ENCODE results near the gene CDK19. TPM values are rescaled to one million over a fixed set of nuclear protein-coding genes. Genes with fewer than 3 reads are reported as not detected.

The CDK19 gene
- total and polyA plus RNA-seq, 10 of the 15 experiments (the other 5 are each of a cell fraction or from before 2014, with no cell fraction given): 4.6 to 21.4 (median 12.4) TPM

- no peaks in the 10 kb centered on the region for H4K20me1 ChIP-seq (ENCODE audit: control insufficient read depth, insufficient read depth)
- CTCF ChIA-PET: no interaction called here
- in situ Hi-C loops (cut with MboI) (no loop called here), intact Hi-C loops (cut with micrococcal nuclease; ENCODE audit: unreplicated experiment) (no loop called here)
- TF ChIP-seq SRF (IDR thresholded peaks at IDR 0.05; ENCODE audit: low read depth in 2 of 2, low read length in 2 of 2): no peak
- no peak for TF ChIP-seq BRCA1 (IDR thresholded peaks at IDR 0.05; ENCODE audit: low read depth, low read length)
- TF ChIP-seq IRF3 (IDR thresholded peaks at IDR 0.05): no peak
- TF ChIP-seq KAT2A (conservative IDR thresholded peaks at IDR 0.05; ENCODE audit: control insufficient read depth, low read depth, low read length): no peak
- FAIRE-seq (no peak), DNase-seq (ENCODE audit: low read depth, low spot score) (no peak), ATAC-seq (no peak)
- no TSS peak for BruUV-seq (replicated peaks)
- H3K4me3 ChIP-seq: no peak overlapping the region
- no peaks in the 10 kb centered on the region for H3K4me1 ChIP-seq (ENCODE audit: control insufficient read depth, insufficient read depth, low read length)
- RAD21 ChIA-PET (ENCODE audit: unreplicated experiment): no interaction called here
- H3K79me2 ChIP-seq (ENCODE audit: control insufficient read depth, insufficient read depth, low read length): no peaks in the 10 kb centered on the region
- H3K9me3 ChIP-seq (replicated peaks; ENCODE audit: control insufficient read depth, insufficient read depth, low read length): no peaks in the 10 kb centered on the region
- SMC1A ChIA-PET (ENCODE audit: uncharacterized antibody, unreplicated experiment): no interaction called here
- POLR2A ChIA-PET: no interaction called here
- H3K27ac ChIP-seq (ENCODE audit: control insufficient read depth, insufficient read depth): no peak overlapping the region
- 74% methylated on average over 6 of the region's 6 CpGs for WGBS (ENCODE audit: insufficient coverage, insufficient replicate concordance, low lambda C conversion rate, missing lambda C conversion rate)
- no peak overlapping the region for H3K9ac ChIP-seq (ENCODE audit: control insufficient read depth, insufficient read depth, low read length)
- no peaks in the 10 kb centered on the region for H3K27me3 ChIP-seq (replicated peaks in 1 of 2; ENCODE audit: control insufficient read depth in 2 of 2, insufficient read depth in 2 of 2, low read length in 1 of 2)
- no peak overlapping the region for H2AFZ ChIP-seq (ENCODE audit: control insufficient read depth, low read depth, low read length)
- H3K4me2 ChIP-seq (ENCODE audit: control insufficient read depth, insufficient read depth): no peak overlapping the region
- H3K36me3 ChIP-seq (ENCODE audit: control insufficient read depth in 2 of 2, insufficient read depth in 2 of 2, low read length in 1 of 2): no peaks in the 10 kb centered on the region
These were observed 18.6 kb upstream of the CDK19 start for GRCh38 chr6:110833831-110834230.

- CTCF ChIA-PET: no interaction called here
These were observed 16.1 kb upstream of the CDK19 start for GRCh38 chr6:110831405-110831804.

More at GRCh38 chr6:110831405-110831804, 16.1 kb upstream of the CDK19 start:
- H3K9me3 ChIP-seq (replicated peaks; ENCODE audit: control insufficient read depth, insufficient read depth, low read length): no peaks in the 10 kb centered on the region
- ATAC-seq (no peak), FAIRE-seq (no peak), DNase-seq (ENCODE audit: low read depth, low spot score) (no peak)
- no peaks in the 10 kb centered on the region for H3K79me2 ChIP-seq (ENCODE audit: control insufficient read depth, insufficient read depth, low read length)
- 97% methylated on average over 6 of the region's 6 CpGs for WGBS (ENCODE audit: insufficient coverage, insufficient replicate concordance, low lambda C conversion rate, missing lambda C conversion rate)
- no peaks in the 10 kb centered on the region for H4K20me1 ChIP-seq (ENCODE audit: control insufficient read depth, insufficient read depth)
- no peak for TF ChIP-seq KLF5 (IDR thresholded peaks at IDR 0.05; ENCODE audit: partially characterized antibody)
- TF ChIP-seq RAD51 (IDR thresholded peaks at IDR 0.05): no peak
- no peak for TF ChIP-seq MXI1 (IDR thresholded peaks at IDR 0.05; ENCODE audit: low read depth, low read length)
- no peak for TF ChIP-seq STAT1 (conservative IDR thresholded peaks at IDR 0.05)
- no peak for TF ChIP-seq E2F8 (IDR thresholded peaks at IDR 0.05; ENCODE audit: low read depth, partially characterized antibody)
- TF ChIP-seq IRF4 (IDR thresholded peaks at IDR 0.05; ENCODE audit: low read depth, low read length): no peak
- TF ChIP-seq BCL11A (IDR thresholded peaks at IDR 0.05; ENCODE audit: low read depth, low read length): no peak
- no peak for TF ChIP-seq FOXM1 (IDR thresholded peaks at IDR 0.05; ENCODE audit: low read depth, low read length)
- TF ChIP-seq EZH2 (IDR thresholded peaks at IDR 0.05; ENCODE audit: borderline replicate concordance, control insufficient read depth, low read depth, low read length): no peak
- no peak for TF ChIP-seq SRF (IDR thresholded peaks at IDR 0.05; ENCODE audit: low read depth in 2 of 2, low read length in 2 of 2)
- no peak for TF ChIP-seq CBX3 (IDR thresholded peaks at IDR 0.05; ENCODE audit: borderline replicate concordance, low read depth)
- no peak for TF ChIP-seq TCF3 (IDR thresholded peaks at IDR 0.05; ENCODE audit: borderline replicate concordance, insufficient read depth, low read depth, low read length)
- no peak overlapping the region for H3K4me2 ChIP-seq (ENCODE audit: control insufficient read depth, insufficient read depth)
- H3K36me3 ChIP-seq (ENCODE audit: control insufficient read depth in 2 of 2, insufficient read depth in 2 of 2, low read length in 1 of 2): no peaks in the 10 kb centered on the region
- no peaks in the 10 kb centered on the region for H3K27me3 ChIP-seq (replicated peaks in 1 of 2; ENCODE audit: control insufficient read depth in 2 of 2, insufficient read depth in 2 of 2, low read length in 1 of 2)
- RAD21 ChIA-PET (ENCODE audit: unreplicated experiment): no interaction called here
- H3K4me1 ChIP-seq (ENCODE audit: control insufficient read depth, insufficient read depth, low read length): no peaks in the 10 kb centered on the region
- H3K9ac ChIP-seq (ENCODE audit: control insufficient read depth, insufficient read depth, low read length): no peak overlapping the region
- in situ Hi-C loops (cut with MboI): no loop called here
- no TSS peak for BruUV-seq (replicated peaks)
- POLR2A ChIA-PET: no interaction called here
- H3K4me3 ChIP-seq: no peak overlapping the region
- H3K27ac ChIP-seq (ENCODE audit: control insufficient read depth, insufficient read depth): no peak overlapping the region
- SMC1A ChIA-PET (ENCODE audit: uncharacterized antibody, unreplicated experiment): interaction anchor here (0.6 kb wide), 1 partner anchor 18 kb away, joined by 3 read pairs; no protein-coding TSS in a partner anchor
- H2AFZ ChIP-seq (ENCODE audit: control insufficient read depth, low read depth, low read length): no peak overlapping the region
- intact Hi-C loops (cut with micrococcal nuclease; ENCODE audit: unreplicated experiment): no loop called here

Measured in GM12878 (cell line).